Thyroid gland (tissue), 4 donors: ENCODE measurements around the gene CASD1.

ENCODE experiments used
- CTCF ChIP-seq, 6 experiments: fragments of 200-600 bp in 3 of 6; fragments of 450-650 bp in 3 of 6; sonication (generic) in 3 of 6; IDR thresholded peaks; one replicate each; pipeline ENCODE4 v1.5.1; 2016 to 2019; ENCODE audit warnings: antibody characterized with exemption in 6 of 6, mild to moderate bottlenecking in 2 of 6, inconsistent platforms in 1 of 6, moderate library complexity in 1 of 6
- POLR2A ChIP-seq, 2 donors: fragments of 450-650 bp; IDR thresholded peaks; one replicate each; pipeline ENCODE4 v1.6.1; 2017; ENCODE audit warnings: antibody characterized with exemption in 2 of 2, mild to moderate bottlenecking in 2 of 2, moderate library complexity in 1 of 2

GRCh38 chr7:94530109-94530508 lies 20.5 kb downstream of the CASD1 start:
- TF ChIP-seq CTCF (IDR thresholded peaks at IDR 0.05) (no peak), POLR2A (IDR thresholded peaks at IDR 0.05) (no peak)
